ENCODE measurements around the gene TCP11.

Gene TCP11

GRCh38 chr6:35089935-35090505 is 51.1 kb downstream of the TCP11 start:
- no peak for TF ChIP-seq CTCF (IDR thresholded peaks at IDR 0.05)

GRCh38 chr6:35089216-35089934 is 51.8 kb downstream of the TCP11 start:
- no peak for TF ChIP-seq CTCF (IDR thresholded peaks at IDR 0.05)

- no peak for TF ChIP-seq CTCF (IDR thresholded peaks at IDR 0.05)
Observed at GRCh38 chr6:35088281-35089215, 52.6 kb downstream of the TCP11 start.

- no peak for TF ChIP-seq CTCF (IDR thresholded peaks at IDR 0.05)
Observed at GRCh38 chr6:35087361-35088280, 53.5 kb downstream of the TCP11 start.

- no peak for TF ChIP-seq CTCF (IDR thresholded peaks at IDR 0.05)
Observed at GRCh38 chr6:35086636-35087360, 54.3 kb downstream of the TCP11 start.

GRCh38 chr6:35086282-35086632 is 54.9 kb downstream of the TCP11 start:
- TF ChIP-seq CTCF (IDR thresholded peaks at IDR 0.05): no peak

All from LNCAP (cell line).